ENCODE data around the gene BLTP2. TPM values are rescaled to one million over a fixed set of nuclear protein-coding genes. Genes with fewer than 3 reads are reported as not detected.
"Not testable (repeated sequence)": the region's sequence is repeated elsewhere in the genome, so short reads cannot be mapped to it uniquely, and the experiment has no call there.

BLTP2 gene
- total RNA-seq, 4 donors from 2014 or later = 117 to 120 (median 118) TPM

- intact Hi-C loops (cut with DNase I; ENCODE audit: low total_unique reads) = loop anchor here (5.0 kb wide), 1 partner anchor 120 kb away; no protein-coding TSS in a partner anchor
- 61 to 63% methylated on average over 2 of the region's 2 CpGs for WGBS, 2 donors (ENCODE audit: low coverage in 1 of 2)
- Histone ChIP-seq H3K27me3 (no peaks in the 10 kb centered on the region), H3K9me3 (no peaks in the 10 kb centered on the region), H3K4me1 (peaks cover 0 to 3% (median 0%) of the 10 kb centered on the region in 4 donors), H3K4me3 (no peak overlapping the region), H3K27ac (no peak overlapping the region), H3K36me3 (peaks cover 0 to 35% (median 13%) of the 10 kb centered on the region in 4 donors)
- in situ Hi-C loops (cut with MboI; ENCODE audit: low pct_ligation_motif_present in 1 of 4, low pct_unique_long_range_greater_than_20kb in 1 of 4, low sequenced_read_pairs in 3 of 4) = loop anchor here in 2 of 4 donors (10.0 kb wide), 1 partner anchor 118 kb away; no protein-coding TSS in a partner anchor
- TF ChIP-seq POLR2A (IDR thresholded peaks at IDR 0.05) (no peak), CTCF (IDR thresholded peaks at IDR 0.05) (no peak), POLR2AphosphoS5 (IDR thresholded peaks at IDR 0.05) (no peak), EP300 (IDR thresholded peaks at IDR 0.05; ENCODE audit: low read depth) (no peak)
- no peak for DNase-seq
Observed at GRCh38 chr17:28612531-28612930, 32.4 kb downstream of the BLTP2 start.

- no peak overlapping the region for H3K4me3 ChIP-seq
- in situ Hi-C loops (cut with MboI; ENCODE audit: low pct_ligation_motif_present in 1 of 4, low pct_unique_long_range_greater_than_20kb in 1 of 4, low sequenced_read_pairs in 3 of 4) = loop anchor here in 2 of 4 donors (10.0 kb wide), 1 partner anchor 116 kb away; no protein-coding TSS in a partner anchor
- peaks cover 0 to 3% (median 0%) of the 10 kb centered on the region in 4 donors for H3K4me1 ChIP-seq
- H3K27me3 ChIP-seq = no peaks in the 10 kb centered on the region
- H3K9me3 ChIP-seq = no peaks in the 10 kb centered on the region
- peak overlapping the region in 2 of 4 donors; percentile 16 to 32 for H3K27ac ChIP-seq
- peaks cover 0 to 13% (median 4%) of the 10 kb centered on the region in 4 donors for H3K36me3 ChIP-seq
- 42 to 68% methylated on average over 8 of the region's 8 CpGs for WGBS, 2 donors (ENCODE audit: low coverage in 1 of 2)
- intact Hi-C loops (cut with DNase I; ENCODE audit: low total_unique reads) = loop anchor here (5.0 kb wide), 1 partner anchor 118 kb away; no protein-coding TSS in a partner anchor
- DNase-seq = peak; percentile 17
- TF ChIP-seq CTCF (IDR thresholded peaks at IDR 0.05) (no peak), POLR2AphosphoS5 (IDR thresholded peaks at IDR 0.05) (no peak)
Observed at GRCh38 chr17:28610376-28610775, 34.6 kb downstream of the BLTP2 start.

GRCh38 chr17:28604031-28604430 is 40.9 kb downstream of the BLTP2 start:
- in situ Hi-C loops (cut with MboI; ENCODE audit: low pct_ligation_motif_present in 1 of 4, low pct_unique_long_range_greater_than_20kb in 1 of 4, low sequenced_read_pairs in 3 of 4); H3K27ac ChIP-seq; H3K9me3 ChIP-seq; DNase-seq; H3K27me3 ChIP-seq; H3K36me3 ChIP-seq; H3K4me3 ChIP-seq: not testable (repeated sequence)
- intact Hi-C loops (cut with DNase I; ENCODE audit: low total_unique reads) = loop anchor here (10.0 kb wide), 1 partner anchor 59 kb away; no protein-coding TSS in a partner anchor
- 94% methylated on average over 12 of the region's 31 CpGs; no CpG with 5 or more reads in 1 of the 2 donors for WGBS, 2 donors (ENCODE audit: low coverage in 1 of 2)
- H3K4me1 ChIP-seq = peaks cover 0 to 10% (median 9%) of the 10 kb centered on the region in 4 donors

- in situ Hi-C loops (cut with MboI; ENCODE audit: low pct_ligation_motif_present in 1 of 4, low pct_unique_long_range_greater_than_20kb in 1 of 4, low sequenced_read_pairs in 3 of 4) = no loop called here
- intact Hi-C loops (cut with DNase I; ENCODE audit: low total_unique reads) = loop anchor here (10.0 kb wide), 1 partner anchor 55 kb away; no protein-coding TSS in a partner anchor
- Histone ChIP-seq H3K27me3 (no peaks in the 10 kb centered on the region), H3K4me3 (peak overlapping the region; percentile 43 to 63 (median 52)), H3K4me1 (peaks cover 0 to 20% (median 18%) of the 10 kb centered on the region in 4 donors), H3K9me3 (no peaks in the 10 kb centered on the region), H3K36me3 (no peaks in the 10 kb centered on the region), H3K27ac (peak overlapping the region; percentile 95 to 96 (median 96))
- DNase-seq = peak; percentile 76
- 8% methylated on average over 25 of the region's 40 CpGs; no CpG with 5 or more reads in 1 of the 2 donors for WGBS, 2 donors (ENCODE audit: low coverage in 1 of 2)
- TF ChIP-seq EP300 (IDR thresholded peaks at IDR 0.05; ENCODE audit: low read depth) (no peak), POLR2A (IDR thresholded peaks at IDR 0.05) (peak; percentile 63), POLR2AphosphoS5 (IDR thresholded peaks at IDR 0.05) (peak in 2 of 3 donors; percentile 43 to 45)
Observed at GRCh38 chr17:28599311-28600184, 45.4 kb downstream of the BLTP2 start.

GRCh38 chr17:28598799-28599310 is 46.1 kb downstream of the BLTP2 start, which contains the start of gene SPAG5:
Gene SPAG5, minus strand, starts transcription at chr17:28599025. Its CDS starts 79 bp downstream, at chr17:28598946.
- TF ChIP-seq POLR2AphosphoS5 (IDR thresholded peaks at IDR 0.05) (peak; percentile 97 to 98 (median 97)), POLR2A (IDR thresholded peaks at IDR 0.05) (peak; percentile 95), CTCF (IDR thresholded peaks at IDR 0.05) (no peak), EP300 (IDR thresholded peaks at IDR 0.05; ENCODE audit: low read depth) (no peak)
- peak; percentile 96 for DNase-seq
- WGBS, 2 donors (ENCODE audit: low coverage in 1 of 2) = 0% methylated on average over 15 of the region's 44 CpGs; no CpG with 5 or more reads in 1 of the 2 donors
- Histone ChIP-seq H3K27me3 (no peaks in the 10 kb centered on the region), H3K27ac (peak within 1 kb of the TSS; percentile 95 to 96 (median 96)), H3K36me3 (no peaks in the 10 kb centered on the region), H3K4me3 (peak within 1 kb of the TSS; percentile 43 to 63 (median 52)), H3K4me1 (peaks cover 0 to 20% (median 18%) of the 10 kb centered on the region in 4 donors), H3K9me3 (no peaks in the 10 kb centered on the region)
- in situ Hi-C loops (cut with MboI; ENCODE audit: low pct_ligation_motif_present in 1 of 4, low pct_unique_long_range_greater_than_20kb in 1 of 4, low sequenced_read_pairs in 3 of 4) = no loop called here
- intact Hi-C loops (cut with DNase I; ENCODE audit: low total_unique reads) = no loop called here

All from transverse colon (tissue), 4 donors.